Muscle layer of duodenum (tissue), 2 donors: ENCODE measurements around the gene ASIC1.

Experiments used
- H3K27ac ChIP-seq: one replicate; pipeline ENCODE4 v1.7.0; 2013; ENCODE audit warnings: mild to moderate bottlenecking, low read length
- H3K27me3 ChIP-seq: one replicate; pipeline ENCODE4 v1.7.0; 2013; ENCODE audit warnings: low read depth, mild to moderate bottlenecking, control low read depth, low read length
- H3K36me3 ChIP-seq, 2 donors: one replicate each; pipeline ENCODE4 v1.7.0; 2013; ENCODE audit warnings: low read length in 2 of 2, control low read depth in 1 of 2, mild to moderate bottlenecking in 1 of 2; ENCODE audit not compliant: insufficient read depth in 2 of 2, control insufficient read depth in 1 of 2
- H3K4me1 ChIP-seq, 2 donors: one replicate each; pipeline ENCODE4 v1.7.0; 2013; ENCODE audit warnings: low read length in 2 of 2, mild to moderate bottlenecking in 2 of 2, control low read depth in 1 of 2, moderate library complexity in 1 of 2; ENCODE audit not compliant: insufficient read depth in 2 of 2, control insufficient read depth in 1 of 2
- H3K4me3 ChIP-seq, 2 donors: one replicate each; pipeline ENCODE4 v1.7.0; 2013; ENCODE audit warnings: low read length in 2 of 2, low read depth in 1 of 2, mild to moderate bottlenecking in 1 of 2
- H3K9me3 ChIP-seq, 2 donors: one replicate each; pipeline ENCODE4 v1.7.0; 2013; ENCODE audit warnings: low read length in 2 of 2, control low read depth in 1 of 2, mild to moderate bottlenecking in 1 of 2; ENCODE audit not compliant: control insufficient read depth in 1 of 2
- donor health status: healthy.

The ASIC1 gene

DNA sequence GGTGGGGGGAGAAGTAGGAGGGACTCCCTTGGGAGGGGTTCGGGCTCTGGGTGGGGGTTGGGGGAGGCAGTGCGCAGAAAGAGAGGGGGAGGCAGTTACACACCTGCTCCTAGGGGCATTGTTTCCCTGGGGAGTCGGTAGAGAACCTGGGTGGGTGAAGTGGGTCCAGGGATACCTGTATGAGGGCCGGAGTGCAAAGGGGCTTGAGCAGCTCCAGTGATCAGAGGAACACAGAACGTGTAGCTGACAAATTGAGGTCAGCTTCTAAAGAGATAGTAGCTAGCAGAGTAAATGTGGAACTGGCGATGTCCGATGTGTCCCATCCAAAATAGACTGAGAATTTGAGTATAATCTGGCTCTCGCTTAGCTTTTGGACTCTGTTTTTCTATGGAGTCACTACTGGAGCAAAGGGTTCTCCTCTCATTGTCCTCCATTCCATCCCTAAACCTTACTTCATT lies 28.2 kb downstream of the ASIC1 start:
- Histone ChIP-seq H3K4me1 (peaks cover 5 to 7% of the 10 kb centered on the region in 2 donors), H3K27ac (peak overlapping the region; percentile 21)

DNA sequence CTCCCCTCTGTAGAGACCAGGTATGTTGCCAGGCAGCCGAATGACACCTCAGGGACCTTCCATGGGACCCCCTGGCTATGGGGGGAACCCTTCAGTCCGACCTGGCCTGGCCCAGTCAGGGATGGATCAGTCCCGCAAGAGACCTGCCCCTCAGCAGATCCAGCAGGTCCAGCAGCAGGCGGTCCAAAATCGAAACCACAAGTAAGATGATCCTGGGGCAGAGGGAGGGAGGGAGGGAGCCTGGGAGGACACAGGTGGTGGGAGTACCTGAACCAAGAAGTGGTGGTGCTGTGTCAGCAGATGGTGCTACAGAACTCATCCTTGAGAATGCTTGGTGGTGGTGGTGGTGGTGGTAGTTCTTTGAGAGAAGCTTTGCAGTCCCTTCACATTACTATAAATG lies 28.8 kb downstream of the ASIC1 start:
- no peaks in the 10 kb centered on the region for H3K27me3 ChIP-seq
- no peaks in the 10 kb centered on the region for H3K9me3 ChIP-seq
- peak overlapping the region; percentile 51 to 71 for H3K4me3 ChIP-seq
- H3K36me3 ChIP-seq: peaks cover 28 to 46% of the 10 kb centered on the region in 2 donors
- H3K27ac ChIP-seq: peak overlapping the region; percentile 21
- H3K4me1 ChIP-seq: peaks cover 5 to 7% of the 10 kb centered on the region in 2 donors

More for the DNA sequence above, 28.2 kb downstream of the ASIC1 start:
- Histone ChIP-seq H3K9me3 (no peaks in the 10 kb centered on the region), H3K36me3 (peaks cover 28 to 41% of the 10 kb centered on the region in 2 donors), H3K4me3 (peak overlapping the region; percentile 51 to 71), H3K27me3 (no peaks in the 10 kb centered on the region)

DNA sequence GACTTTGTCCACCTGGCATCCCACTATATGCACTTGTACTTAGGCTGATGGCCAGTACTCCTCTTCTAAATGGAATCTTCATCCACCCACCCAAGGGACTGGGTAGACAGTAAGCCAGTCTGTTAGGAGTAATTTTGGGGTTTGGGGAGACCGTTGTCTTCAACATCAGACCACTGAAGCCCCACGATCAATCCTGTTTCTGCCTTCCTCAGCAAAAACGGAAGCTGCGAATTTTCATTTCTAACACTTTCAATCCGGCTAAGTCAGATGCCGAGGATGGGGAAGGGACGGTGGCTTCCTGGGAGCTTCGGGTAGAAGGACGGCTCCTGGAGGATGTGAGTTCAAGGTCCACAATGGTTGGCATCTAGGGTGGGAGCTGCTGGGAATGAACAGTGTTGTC lies 29.8 kb downstream of the ASIC1 start:
- Histone ChIP-seq H3K27ac (no peak overlapping the region), H3K4me3 (no peak overlapping the region), H3K9me3 (no peaks in the 10 kb centered on the region), H3K4me1 (peaks cover 5 to 7% of the 10 kb centered on the region in 2 donors), H3K27me3 (no peaks in the 10 kb centered on the region), H3K36me3 (peaks cover 33 to 54% of the 10 kb centered on the region in 2 donors)

DNA sequence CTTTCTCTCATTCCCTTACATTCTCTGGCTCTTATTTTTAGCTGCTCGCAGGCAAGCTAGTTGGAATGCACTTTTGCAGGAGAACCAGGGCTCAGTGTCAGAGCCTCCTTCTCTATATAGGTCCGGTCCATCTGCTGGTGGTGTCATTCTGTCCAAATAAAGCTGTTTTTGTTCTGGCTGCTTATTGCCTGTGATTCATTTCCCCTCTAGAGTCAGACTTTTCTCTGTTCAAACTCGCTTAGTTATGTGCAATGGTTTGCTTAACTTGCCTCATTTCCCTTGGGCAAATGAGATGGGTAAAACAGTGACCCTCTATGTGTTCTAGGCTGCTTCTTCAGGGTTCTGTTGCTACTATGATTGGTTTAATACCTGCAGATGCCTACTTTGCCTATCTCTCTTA lies 30.6 kb downstream of the ASIC1 start:
- H3K27me3 ChIP-seq: no peaks in the 10 kb centered on the region
- H3K36me3 ChIP-seq: peaks cover 33 to 62% of the 10 kb centered on the region in 2 donors
- no peaks in the 10 kb centered on the region for H3K9me3 ChIP-seq
- no peak overlapping the region for H3K27ac ChIP-seq
- H3K4me3 ChIP-seq: no peak overlapping the region
- H3K4me1 ChIP-seq: peaks cover 5 to 7% of the 10 kb centered on the region in 2 donors

DNA sequence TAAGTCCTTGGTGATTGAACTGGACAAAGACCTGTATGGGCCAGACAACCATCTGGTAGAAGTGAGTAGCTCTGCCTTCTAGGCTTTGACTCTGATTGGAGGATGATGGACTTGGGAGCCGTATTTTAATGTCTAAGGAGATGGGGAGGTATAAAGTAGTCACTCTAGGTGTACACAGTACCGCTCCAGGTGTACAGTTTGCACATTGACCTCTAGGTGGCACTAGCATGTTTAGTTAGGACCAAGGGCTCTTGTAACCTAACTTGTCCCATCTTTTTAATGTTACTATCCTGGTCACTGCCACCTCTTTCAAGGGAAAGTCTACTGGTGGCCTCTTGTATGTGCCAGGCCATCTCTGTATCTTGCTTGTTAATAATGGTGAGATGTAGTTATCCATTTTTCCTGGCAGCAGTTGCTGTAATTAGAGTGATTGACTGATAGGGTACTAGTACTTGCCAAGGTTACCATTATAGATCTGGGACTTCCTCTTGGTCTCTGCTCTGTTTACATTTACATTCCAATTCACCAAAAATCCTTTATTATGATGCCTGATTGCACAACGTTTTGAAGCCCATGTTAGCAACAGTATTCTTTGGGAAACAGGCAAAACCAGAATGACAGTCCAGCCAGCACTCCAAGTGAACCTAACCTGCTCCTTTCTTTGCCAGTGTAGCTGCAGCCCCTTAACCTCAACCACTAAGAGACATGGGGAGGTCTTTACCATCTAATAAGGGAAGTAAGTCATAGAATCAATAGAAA lies 31.4 kb downstream of the ASIC1 start:
- no peaks in the 10 kb centered on the region for H3K9me3 ChIP-seq
- no peak overlapping the region for H3K4me3 ChIP-seq
- no peak overlapping the region for H3K27ac ChIP-seq
- peaks cover 33 to 69% of the 10 kb centered on the region in 2 donors for H3K36me3 ChIP-seq
- no peaks in the 10 kb centered on the region for H3K27me3 ChIP-seq
- peaks cover 5 to 7% of the 10 kb centered on the region in 2 donors for H3K4me1 ChIP-seq

DNA sequence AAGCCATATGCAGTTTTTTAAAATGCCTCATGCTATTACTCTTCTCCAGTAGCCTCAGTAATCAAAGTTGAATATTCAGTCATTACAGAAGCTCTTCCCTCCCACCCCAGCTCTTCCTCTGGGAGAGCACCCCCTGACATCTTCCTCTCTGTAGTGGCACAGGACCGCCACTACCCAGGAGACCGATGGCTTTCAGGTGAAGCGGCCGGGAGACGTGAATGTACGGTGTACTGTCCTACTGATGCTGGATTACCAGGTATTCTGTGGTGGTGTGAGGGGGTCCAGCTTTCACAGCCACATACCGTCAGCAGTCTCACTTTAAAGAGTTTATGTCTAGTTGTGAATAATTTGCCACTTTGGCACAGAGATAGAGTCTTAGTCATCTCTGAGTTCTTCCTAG lies 32.3 kb downstream of the ASIC1 start:
- peaks cover 40 to 77% of the 10 kb centered on the region in 2 donors for H3K36me3 ChIP-seq
- H3K4me3 ChIP-seq: no peak overlapping the region
- no peaks in the 10 kb centered on the region for H3K9me3 ChIP-seq
- no peaks in the 10 kb centered on the region for H3K27me3 ChIP-seq
- peaks cover 5 to 7% of the 10 kb centered on the region in 2 donors for H3K4me1 ChIP-seq
- H3K27ac ChIP-seq: no peak overlapping the region

DNA sequence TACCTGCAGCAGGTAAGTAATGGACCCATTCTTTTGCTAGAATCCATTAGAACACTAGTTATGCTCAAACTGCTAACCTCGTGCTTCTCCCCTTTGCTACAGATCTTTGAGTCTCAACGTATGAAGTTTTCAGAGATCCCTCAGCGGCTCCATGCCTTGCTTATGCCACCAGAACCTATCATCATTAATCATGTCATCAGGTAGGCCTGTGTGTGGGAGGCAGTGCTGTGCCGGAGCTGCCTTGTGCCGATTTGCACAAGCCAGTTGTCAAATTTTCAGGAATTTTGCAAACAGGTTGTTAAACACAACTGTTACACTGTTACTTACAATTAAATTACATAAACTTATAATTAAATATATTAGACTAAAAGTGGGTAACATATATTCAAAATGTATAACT lies 33.0 kb downstream of the ASIC1 start:
- no peak overlapping the region for H3K27ac ChIP-seq
- H3K36me3 ChIP-seq: peaks cover 46 to 84% of the 10 kb centered on the region in 2 donors
- H3K9me3 ChIP-seq: no peaks in the 10 kb centered on the region

DNA sequence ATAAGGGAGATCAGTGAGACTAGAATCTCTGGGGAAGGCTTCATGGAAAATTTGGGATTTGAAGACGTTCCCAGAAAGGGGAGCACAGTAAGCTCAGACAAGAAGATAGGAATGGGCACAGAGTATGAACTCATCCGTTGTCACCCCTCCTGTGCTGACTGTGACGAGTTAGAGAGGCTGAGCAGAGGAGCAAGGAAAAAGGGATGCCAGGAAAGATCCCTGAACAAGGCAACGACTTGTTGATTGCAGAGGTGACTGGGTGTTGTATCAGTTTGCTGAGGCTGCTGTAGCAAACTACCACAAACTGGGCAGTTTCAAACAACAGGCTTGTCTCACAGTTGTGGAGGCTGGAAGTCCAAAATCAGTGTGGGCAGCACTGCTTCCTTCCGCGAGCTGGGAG lies 40.6 kb downstream of the ASIC1 start:
- peaks cover 60 to 69% of the 10 kb centered on the region in 2 donors for H3K36me3 ChIP-seq
- H3K27ac ChIP-seq: no peak overlapping the region

More for the DNA sequence above, 33.0 kb downstream of the ASIC1 start:
- Histone ChIP-seq H3K4me1 (peaks cover 5 to 7% of the 10 kb centered on the region in 2 donors), H3K4me3 (no peak overlapping the region), H3K27me3 (no peaks in the 10 kb centered on the region)

DNA sequence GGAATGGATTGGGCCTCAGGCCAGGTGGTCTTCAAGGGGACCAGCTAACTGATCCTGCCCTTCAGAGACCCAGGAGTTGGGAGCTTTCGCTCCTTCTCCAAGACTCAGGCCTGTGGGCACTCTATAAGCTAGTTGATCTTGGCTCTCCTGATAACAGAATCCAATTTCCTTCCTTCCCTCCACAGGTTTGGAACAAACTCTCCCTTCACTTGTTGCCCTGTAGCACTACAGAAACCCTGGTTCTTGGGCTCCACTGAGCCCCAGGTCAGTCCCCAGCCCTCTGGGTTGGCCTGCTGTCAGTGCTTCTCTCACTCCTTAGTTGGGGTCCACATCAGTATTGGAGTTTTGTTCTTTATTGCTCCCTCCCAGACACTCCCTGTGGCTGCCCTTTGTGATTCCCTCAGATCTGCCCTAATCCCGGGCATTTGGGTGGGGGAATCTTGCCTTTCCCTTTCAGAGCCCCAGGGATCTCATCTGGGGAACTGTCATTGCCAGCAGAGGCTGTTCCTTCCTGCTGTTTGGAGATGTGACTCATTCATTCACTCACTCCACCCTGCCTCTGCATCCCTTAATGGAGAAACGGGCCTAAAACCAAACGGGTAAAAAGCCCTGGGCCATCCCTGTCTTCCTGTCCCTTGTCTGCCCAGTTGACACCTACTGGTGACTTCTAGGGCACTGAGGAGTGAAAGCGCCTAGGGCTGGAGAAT lies 42.1 kb downstream of the ASIC1 start:
- no peak overlapping the region for H3K4me3 ChIP-seq
- no peak overlapping the region for H3K27ac ChIP-seq
- H3K27me3 ChIP-seq: no peaks in the 10 kb centered on the region
- H3K9me3 ChIP-seq: no peaks in the 10 kb centered on the region
- H3K36me3 ChIP-seq: peaks cover 55 to 56% of the 10 kb centered on the region in 2 donors
- peaks cover 0 to 9% of the 10 kb centered on the region in 2 donors for H3K4me1 ChIP-seq

More for the DNA sequence above, 40.6 kb downstream of the ASIC1 start:
- no peaks in the 10 kb centered on the region for H3K9me3 ChIP-seq
- H3K4me1 ChIP-seq: no peaks in the 10 kb centered on the region
- H3K27me3 ChIP-seq: no peaks in the 10 kb centered on the region
- no peak overlapping the region for H3K4me3 ChIP-seq

DNA sequence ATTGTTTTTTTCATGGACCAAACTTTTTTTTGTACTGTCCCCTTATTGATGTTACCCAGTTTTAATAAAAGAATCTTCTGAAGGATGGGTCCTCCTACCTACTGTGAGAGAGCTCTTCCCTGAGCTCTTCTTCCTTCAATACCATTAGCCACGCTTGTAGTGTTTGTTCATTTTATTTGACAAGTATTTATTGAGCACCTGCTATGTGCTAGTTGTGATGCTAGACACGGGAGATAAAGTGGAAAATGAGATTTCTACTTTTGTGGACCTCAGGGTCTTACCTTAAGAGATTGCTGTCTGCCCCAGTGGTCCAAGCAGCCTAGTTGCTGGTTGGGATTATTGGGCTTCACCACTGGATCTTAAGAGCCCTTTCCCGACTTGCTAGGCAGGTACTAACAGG lies 43.2 kb downstream of the ASIC1 start:
- H3K9me3 ChIP-seq: no peaks in the 10 kb centered on the region
- H3K4me1 ChIP-seq: peaks cover 4 to 10% of the 10 kb centered on the region in 2 donors
- no peak overlapping the region for H3K4me3 ChIP-seq
- H3K27me3 ChIP-seq: no peaks in the 10 kb centered on the region
- peaks cover 44 to 45% of the 10 kb centered on the region in 2 donors for H3K36me3 ChIP-seq
- no peak overlapping the region for H3K27ac ChIP-seq

DNA sequence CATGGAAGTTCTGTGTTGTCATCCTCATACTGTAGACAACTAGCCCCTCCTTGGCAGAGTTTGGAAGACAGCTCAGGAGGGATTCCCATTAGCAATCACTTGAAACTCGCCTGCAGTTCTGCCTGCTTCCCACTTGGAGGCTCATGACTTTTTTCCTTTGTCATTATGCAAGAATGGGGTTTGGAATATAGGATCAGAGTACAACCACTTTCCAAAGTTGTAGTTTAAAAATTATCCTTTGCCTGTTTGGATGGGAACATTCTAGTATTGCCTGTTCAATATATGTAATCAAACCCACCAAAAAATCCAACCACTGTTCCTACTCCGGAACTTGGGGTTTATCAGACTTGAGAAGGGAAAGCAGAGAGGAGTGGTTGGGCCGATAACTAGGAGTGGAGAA lies 44.3 kb downstream of the ASIC1 start:
- no peak overlapping the region for H3K27ac ChIP-seq

More for the DNA sequence above, 44.3 kb downstream of the ASIC1 start:
- H3K4me1 ChIP-seq: peaks cover 5 to 10% of the 10 kb centered on the region in 2 donors
- H3K4me3 ChIP-seq: no peak overlapping the region
- H3K9me3 ChIP-seq: no peaks in the 10 kb centered on the region
- H3K27me3 ChIP-seq: no peaks in the 10 kb centered on the region
- H3K36me3 ChIP-seq: peaks cover 33 to 34% of the 10 kb centered on the region in 2 donors
